GM23248 (cell line): ENCODE measurements around the gene KLHL28. TPM values are rescaled to one million over a fixed set of nuclear protein-coding genes. Genes with fewer than 3 reads are reported as not detected.

ENCODE experiments used
- DNase-seq: peaks from one replicate; pipeline ENCODE4 v3.0.0-alpha.2; 2015
- H2AFZ ChIP-seq: fragments of 200-600 bp; sonication (generic); 2 replicates; pipeline ENCODE4 v1.6.1; 2016; ENCODE audit warnings: antibody characterized with exemption
- H3F3A ChIP-seq: fragments of 200-600 bp; sonication (generic); 2 replicates; pipeline ENCODE4 v1.6.1; 2016; ENCODE audit warnings: mild to moderate bottlenecking, antibody characterized with exemption, mixed run types; ENCODE audit not compliant: insufficient read depth
- H3K27ac ChIP-seq: fragments of 200-600 bp; sonication (generic); 2 replicates; pipeline ENCODE4 v1.5.1; 2016; ENCODE audit warnings: mild to moderate bottlenecking
- H3K27me3 ChIP-seq: fragments of 200-600 bp; sonication (generic); replicated peaks from 2 replicates; pipeline ENCODE4 v1.6.1; 2016; ENCODE audit warnings: mild to moderate bottlenecking; ENCODE audit not compliant: insufficient read depth
- H3K36me3 ChIP-seq: fragments of 200-600 bp; sonication (generic); 2 replicates; pipeline ENCODE4 v1.6.1; 2016; ENCODE audit warnings: low read depth, mild to moderate bottlenecking
- H3K4me1 ChIP-seq: fragments of 200-600 bp; sonication (generic); 2 replicates; pipeline ENCODE4 v1.6.1; 2016; ENCODE audit warnings: mild to moderate bottlenecking; ENCODE audit not compliant: insufficient read depth
- H3K4me2 ChIP-seq: fragments of 200-600 bp; sonication (generic); one replicate; pipeline ENCODE4 v1.6.1; 2016; ENCODE audit warnings: mild to moderate bottlenecking; ENCODE audit not compliant: unreplicated experiment
- H3K4me3 ChIP-seq: fragments of 200-600 bp; sonication (generic); 2 replicates; pipeline ENCODE4 v1.5.1; 2016; ENCODE audit warnings: mild to moderate bottlenecking
- H3K79me2 ChIP-seq: fragments of 200-600 bp; sonication (generic); 2 replicates; pipeline ENCODE4 v1.6.1; 2016; ENCODE audit warnings: mild to moderate bottlenecking; ENCODE audit not compliant: insufficient read depth
- H3K9ac ChIP-seq: fragments of 200-600 bp; sonication (generic); 2 replicates; pipeline ENCODE4 v1.6.1; 2016; ENCODE audit warnings: mild to moderate bottlenecking
- H3K9me2 ChIP-seq: fragments of 200-600 bp; sonication (generic); 2 replicates; pipeline ENCODE4 v1.6.1; 2016; ENCODE audit warnings: mixed run types, mild to moderate bottlenecking, moderate library complexity; ENCODE audit not compliant: insufficient read depth
- H3K9me3 ChIP-seq: fragments of 200-600 bp; sonication (generic); one replicate; pipeline ENCODE4 v1.6.1; 2017; ENCODE audit warnings: low read depth
- H4K20me1 ChIP-seq: fragments of 200-600 bp; sonication (generic); 2 replicates; pipeline ENCODE4 v1.6.0; 2016; ENCODE audit not compliant: insufficient read depth
- EZH2 ChIP-seq: fragments of 200-600 bp; sonication (generic); IDR thresholded peaks from 2 replicates; pipeline ENCODE4 v1.6.1; 2018; ENCODE audit warnings: antibody characterized with exemption, mild to moderate bottlenecking; ENCODE audit not compliant: insufficient read depth, poor library complexity, severe bottlenecking
- EZH2phosphoT487 ChIP-seq: fragments of 200-600 bp; sonication (generic); IDR thresholded peaks from 2 replicates; pipeline ENCODE4 v1.6.1; 2018; ENCODE audit warnings: antibody characterized with exemption, moderate library complexity, mild to moderate bottlenecking, low read depth; ENCODE audit not compliant: insufficient read depth
- WGBS, 2 experiments: methylation state at CpG; one replicate each; pipeline ENCODE4 v1.1.6; 2015 to 2017; ENCODE audit warnings: low lambda C conversion rate in 2 of 2, low coverage in 1 of 2; ENCODE audit errors: missing lambda C conversion rate in 2 of 2; 5-methylcytosine and 5-hydroxymethylcytosine counted together
- in situ Hi-C: fragments of 300-500 bp; cut with MboI; formaldehyde crosslinking; loops from 2 replicates; pipeline ENCODE4 v1.15.0; 2020
- polyA plus RNA-seq: library from polyadenylated mRNA; unstranded; fragments of >200 nt; fragmentation: Nextera tagmentation; extraction: Ambion mirVana; gene quantifications from 2 replicates; pipeline ENCODE4 v1.2.1, GENCODE V29; 2016
- total RNA-seq: library from RNA; depleted of rRNA; stranded (reverse); fragments of >200 nt; shearing (Covaris generic); gene quantifications from 2 replicates; pipeline ENCODE4 v1.2.3, GENCODE V29; 2014

Gene KLHL28
- total and polyA plus RNA-seq, 2 experiments from 2014 or later = 10.3 to 13.1 TPM

GRCh38 chr14:44981198-44981597, 19.5 kb upstream of the KLHL28 start:
- 63 to 65% methylated on average over 3 of the region's 3 CpGs for WGBS, 2 experiments
- in situ Hi-C loops = no loop called here
- Histone ChIP-seq H3K9ac (no peak overlapping the region), H2AFZ (no peak overlapping the region), H3K4me2 (no peak overlapping the region), H3K4me3 (no peak overlapping the region), H3K79me2 (peaks cover 98% of the 10 kb centered on the region), H4K20me1 (no peaks in the 10 kb centered on the region), H3K4me1 (no peaks in the 10 kb centered on the region), H3K36me3 (no peaks in the 10 kb centered on the region), H3K9me3 (no peaks in the 10 kb centered on the region), H3F3A (no peaks in the 10 kb centered on the region), H3K9me2 (no peaks in the 10 kb centered on the region), H3K27ac (no peak overlapping the region), H3K27me3 (no peaks in the 10 kb centered on the region)
- no peak for TF ChIP-seq EZH2phosphoT487
- no peak for TF ChIP-seq EZH2
- DNase-seq = no peak

- no peak overlapping the region for H3K27ac ChIP-seq
- H3K4me1 ChIP-seq = no peaks in the 10 kb centered on the region
- H3K9ac ChIP-seq = no peak overlapping the region
- no peaks in the 10 kb centered on the region for H3K9me2 ChIP-seq
- in situ Hi-C loops = no loop called here
- TF ChIP-seq EZH2 (no peak), EZH2phosphoT487 (no peak)
- no peaks in the 10 kb centered on the region for H3K9me3 ChIP-seq
- no peak for DNase-seq
- no peaks in the 10 kb centered on the region for H3K27me3 ChIP-seq
- H4K20me1 ChIP-seq = no peaks in the 10 kb centered on the region
- peaks cover 98% of the 10 kb centered on the region for H3K79me2 ChIP-seq
- no peak overlapping the region for H3K4me2 ChIP-seq
- H3F3A ChIP-seq = no peaks in the 10 kb centered on the region
- no peaks in the 10 kb centered on the region for H3K36me3 ChIP-seq
- H3K4me3 ChIP-seq = no peak overlapping the region
- H2AFZ ChIP-seq = no peak overlapping the region
These were observed 18.1 kb upstream of the KLHL28 start for GRCh38 chr14:44979740-44980356.

DNA sequence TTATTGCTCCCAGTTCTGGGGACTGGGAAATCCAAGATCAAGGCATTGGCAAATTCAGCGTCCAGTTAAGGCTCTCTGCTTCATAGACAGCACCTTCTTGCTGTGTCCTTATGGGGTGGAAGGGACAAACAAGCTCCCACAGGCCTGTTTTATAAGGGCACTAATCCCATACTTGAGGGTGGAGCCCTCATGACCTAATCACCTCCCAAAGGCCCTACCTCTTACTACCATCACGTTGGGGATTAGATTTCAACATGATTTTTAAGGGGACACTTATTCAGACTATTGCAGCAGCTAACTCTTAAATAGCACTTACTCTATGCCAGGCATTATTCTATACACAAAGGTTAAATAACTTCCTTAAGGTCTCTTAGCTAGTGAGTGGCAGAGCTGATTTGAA, 17.5 kb upstream of the KLHL28 start:
- TF ChIP-seq EZH2 = no peak
- TF ChIP-seq EZH2phosphoT487 = no peak
- Histone ChIP-seq H3K27ac (no peak overlapping the region), H3F3A (no peaks in the 10 kb centered on the region), H3K4me2 (no peak overlapping the region), H3K79me2 (peaks cover 98% of the 10 kb centered on the region), H2AFZ (no peak overlapping the region), H3K4me3 (no peak overlapping the region), H3K36me3 (no peaks in the 10 kb centered on the region), H3K27me3 (no peaks in the 10 kb centered on the region), H3K9me3 (no peaks in the 10 kb centered on the region), H3K4me1 (no peaks in the 10 kb centered on the region), H3K9ac (no peak overlapping the region), H4K20me1 (no peaks in the 10 kb centered on the region), H3K9me2 (no peaks in the 10 kb centered on the region)
- 71 to 75% methylated on average over 2 of the region's 2 CpGs for WGBS, 2 experiments
- in situ Hi-C loops = no loop called here
- no peak for DNase-seq

GRCh38 chr14:44971459-44971858, 9.7 kb upstream of the KLHL28 start:
- Histone ChIP-seq H3K9me2 (no peaks in the 10 kb centered on the region), H3K9ac (no peak overlapping the region), H3F3A (no peaks in the 10 kb centered on the region), H4K20me1 (no peaks in the 10 kb centered on the region), H3K9me3 (no peaks in the 10 kb centered on the region), H3K79me2 (peaks cover 100% of the 10 kb centered on the region), H3K4me2 (no peak overlapping the region), H3K36me3 (no peaks in the 10 kb centered on the region), H3K4me1 (peaks cover 15% of the 10 kb centered on the region), H3K27ac (no peak overlapping the region), H3K4me3 (no peak overlapping the region), H2AFZ (no peak overlapping the region), H3K27me3 (no peaks in the 10 kb centered on the region)
- no peak for TF ChIP-seq EZH2phosphoT487
- TF ChIP-seq EZH2 = no peak
- 93 to 96% methylated on average over 4 of the region's 4 CpGs for WGBS, 2 experiments
- DNase-seq = no peak
- in situ Hi-C loops = no loop called here

DNA sequence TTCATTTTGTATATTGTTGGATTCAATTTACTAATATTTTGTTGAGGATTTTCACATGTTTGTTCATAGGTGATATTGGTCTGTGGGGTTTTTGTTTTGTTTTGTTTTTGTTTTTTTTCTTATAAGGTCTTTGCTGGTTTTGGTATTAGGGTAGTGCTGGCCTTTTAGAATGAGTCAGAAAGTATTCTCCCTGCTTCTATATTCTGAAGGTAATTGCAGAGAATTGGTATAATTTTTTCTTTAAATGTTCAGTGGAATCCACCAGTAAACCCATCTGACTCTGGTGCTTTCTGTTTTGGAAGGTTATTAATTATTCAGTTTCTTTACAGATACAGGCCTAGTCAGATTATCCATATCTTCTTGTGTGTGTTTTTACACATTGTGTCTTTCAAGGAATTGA, 9.2 kb upstream of the KLHL28 start:
- Histone ChIP-seq H3K27ac (no peak overlapping the region), H3K4me3 (no peak overlapping the region), H3K4me1 (peaks cover 15% of the 10 kb centered on the region), H3K9ac (no peak overlapping the region), H3K27me3 (no peaks in the 10 kb centered on the region), H2AFZ (no peak overlapping the region), H3K36me3 (no peaks in the 10 kb centered on the region), H3K4me2 (no peak overlapping the region), H3F3A (no peaks in the 10 kb centered on the region), H3K9me3 (no peaks in the 10 kb centered on the region), H3K79me2 (peaks cover 100% of the 10 kb centered on the region), H4K20me1 (no peaks in the 10 kb centered on the region), H3K9me2 (no peaks in the 10 kb centered on the region)
- in situ Hi-C loops = no loop called here
- no peak for DNase-seq
- no peak for TF ChIP-seq EZH2phosphoT487
- no peak for TF ChIP-seq EZH2
